GM21529 (cell line): Measurements from ENCODE around the gene ZNF419.
A peak's percentile ranks its signal among the peaks of the same experiment; 100 is the strongest.

Experiments used
- ATAC-seq: cut with Tn5 transposase; IDR thresholded peaks from one replicate; pipeline ENCODE4 v1.9.1; 2021; ENCODE audit not compliant: unreplicated experiment

The ZNF419 gene

GRCh38 chr19:57527136-57527881, 39.8 kb downstream of the ZNF419 start, which contains the start of gene ZNF549:
ZNF549 (plus strand) TSS chr19:57527356; CDS start chr19:57527574, 218 bp downstream.
- peak; percentile 97 for ATAC-seq

- no peak for ATAC-seq
Observed at GRCh38 chr19:57537953-57538547, 50.5 kb downstream of the ZNF419 start.
